Colonic mucosa (tissue), 4 donors: Measurements from ENCODE around the gene TTC9C. TPM values are rescaled to one million over a fixed set of nuclear protein-coding genes. Genes with fewer than 3 reads are reported as not detected.
A peak's percentile ranks its signal among the peaks of the same experiment; 100 is the strongest.

ENCODE experiments used
- DNase-seq: peaks from one replicate; pipeline ENCODE4 v3.0.0-alpha.2; 2020
- H3K27ac ChIP-seq: fragments of 200-600 bp; one replicate; pipeline ENCODE4 v1.8.0; 2021
- H3K27me3 ChIP-seq: fragments of 200-600 bp; one replicate; pipeline ENCODE4 v1.8.0; 2021
- H3K36me3 ChIP-seq: fragments of 200-600 bp; one replicate; pipeline ENCODE4 v1.8.0; 2021
- H3K4me1 ChIP-seq: fragments of 200-600 bp; one replicate; pipeline ENCODE4 v1.8.0; 2021; ENCODE audit warnings: mild to moderate bottlenecking
- H3K4me3 ChIP-seq: fragments of 200-600 bp; one replicate; pipeline ENCODE4 v1.8.0; 2021
- H3K9ac ChIP-seq, 2 donors: one replicate each; pipeline ENCODE4 v1.7.0; 2013; ENCODE audit warnings: control low read depth in 2 of 2, low read depth in 2 of 2, low read length in 2 of 2
- H3K9me3 ChIP-seq: fragments of 200-600 bp; one replicate; pipeline ENCODE4 v1.8.0; 2021
- intact Hi-C: fragments of 100-400 bp; cut with DNase I; formaldehyde crosslinking; loops from one replicate; pipeline ENCODE4 v1.14.1; 2022
- total RNA-seq, 2 donors: library from RNA; stranded (reverse); fragmentation: NEBNext Ultra II Directional in 1 of 2; extraction: Animal tissue kit (Norgen Biotek cat#: 25700) in 1 of 2; gene quantifications; one replicate each; pipeline ENCODE4 v1.2.1, GENCODE V29; 2021
- TF ChIP-seq, protein P1 (sequence below): fragments of 200-600 bp; IDR thresholded peaks from one replicate; pipeline ENCODE4 v1.8.0; 2022; ENCODE audit warnings: antibody characterized with exemption, mild to moderate bottlenecking
- donor health status: healthy.
- donor health status: DM: no; HTN: no; CAD: no.
- donor health status: DM: no; HTN: no; CAD: no.

The TTC9C gene
- total RNA-seq, 2 donors from 2014 or later: 34.2 to 39.8 TPM

DNA sequence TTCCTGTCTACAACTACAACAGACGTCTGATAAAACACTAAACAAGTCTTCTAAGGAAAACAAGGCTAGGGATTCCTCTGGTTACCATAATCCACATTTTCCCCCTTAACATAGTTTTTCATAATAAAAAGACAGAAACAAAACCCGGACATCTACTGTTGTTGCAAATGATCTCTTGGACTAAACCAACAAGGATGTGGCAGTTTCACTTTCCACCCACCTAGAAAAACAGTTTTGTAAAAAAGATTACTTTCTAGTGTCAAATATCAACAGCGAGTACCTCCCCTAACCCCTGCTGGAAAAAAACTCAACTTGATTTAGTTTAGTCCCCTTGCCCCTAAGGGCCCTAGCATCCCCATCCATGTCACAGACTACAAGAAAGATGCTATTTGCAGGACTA is 15.4 kb upstream of the TTC9C start:
- Histone ChIP-seq H3K36me3 (peaks cover 24% of the 10 kb centered on the region), H3K9me3 (no peaks in the 10 kb centered on the region), H3K4me1 (no peaks in the 10 kb centered on the region), H3K27me3 (no peaks in the 10 kb centered on the region), H3K9ac (peak overlapping the region in 1 of 2 donors; percentile 21), H3K4me3 (no peak overlapping the region), H3K27ac (peak overlapping the region; percentile 41)
- DNase-seq: no peak
- intact Hi-C loops: loop anchor here (5.0 to 10.0 kb wide), 2 partner anchors 52 to 109 kb away; partner anchors contain the start of gene POLR2G
- TF ChIP-seq, protein P1, sequence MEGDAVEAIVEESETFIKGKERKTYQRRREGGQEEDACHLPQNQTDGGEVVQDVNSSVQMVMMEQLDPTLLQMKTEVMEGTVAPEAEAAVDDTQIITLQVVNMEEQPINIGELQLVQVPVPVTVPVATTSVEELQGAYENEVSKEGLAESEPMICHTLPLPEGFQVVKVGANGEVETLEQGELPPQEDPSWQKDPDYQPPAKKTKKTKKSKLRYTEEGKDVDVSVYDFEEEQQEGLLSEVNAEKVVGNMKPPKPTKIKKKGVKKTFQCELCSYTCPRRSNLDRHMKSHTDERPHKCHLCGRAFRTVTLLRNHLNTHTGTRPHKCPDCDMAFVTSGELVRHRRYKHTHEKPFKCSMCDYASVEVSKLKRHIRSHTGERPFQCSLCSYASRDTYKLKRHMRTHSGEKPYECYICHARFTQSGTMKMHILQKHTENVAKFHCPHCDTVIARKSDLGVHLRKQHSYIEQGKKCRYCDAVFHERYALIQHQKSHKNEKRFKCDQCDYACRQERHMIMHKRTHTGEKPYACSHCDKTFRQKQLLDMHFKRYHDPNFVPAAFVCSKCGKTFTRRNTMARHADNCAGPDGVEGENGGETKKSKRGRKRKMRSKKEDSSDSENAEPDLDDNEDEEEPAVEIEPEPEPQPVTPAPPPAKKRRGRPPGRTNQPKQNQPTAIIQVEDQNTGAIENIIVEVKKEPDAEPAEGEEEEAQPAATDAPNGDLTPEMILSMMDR: no peak

DNA sequence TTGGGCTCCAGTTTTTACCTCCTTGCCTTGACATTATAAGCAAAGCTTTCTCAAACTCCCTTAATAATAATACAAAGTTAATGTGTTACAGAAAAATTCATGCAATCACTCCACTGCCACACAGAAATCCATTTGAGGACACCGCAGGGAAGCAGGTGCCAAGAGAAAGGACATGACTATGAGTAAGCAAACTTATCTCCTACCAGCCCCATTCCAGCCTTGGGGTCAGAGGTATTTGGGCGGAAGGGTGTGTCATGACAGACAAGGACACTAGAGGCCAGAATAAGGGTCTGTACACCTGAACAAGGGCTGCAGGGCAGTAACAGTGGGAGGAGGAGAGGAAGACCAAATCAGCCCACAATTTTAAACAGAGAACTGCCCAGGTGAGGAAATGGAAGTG is 14.9 kb upstream of the TTC9C start:
- intact Hi-C loops: loop anchor here (5.0 to 10.0 kb wide), 2 partner anchors 51 to 109 kb away; partner anchors contain the start of gene POLR2G

DNA sequence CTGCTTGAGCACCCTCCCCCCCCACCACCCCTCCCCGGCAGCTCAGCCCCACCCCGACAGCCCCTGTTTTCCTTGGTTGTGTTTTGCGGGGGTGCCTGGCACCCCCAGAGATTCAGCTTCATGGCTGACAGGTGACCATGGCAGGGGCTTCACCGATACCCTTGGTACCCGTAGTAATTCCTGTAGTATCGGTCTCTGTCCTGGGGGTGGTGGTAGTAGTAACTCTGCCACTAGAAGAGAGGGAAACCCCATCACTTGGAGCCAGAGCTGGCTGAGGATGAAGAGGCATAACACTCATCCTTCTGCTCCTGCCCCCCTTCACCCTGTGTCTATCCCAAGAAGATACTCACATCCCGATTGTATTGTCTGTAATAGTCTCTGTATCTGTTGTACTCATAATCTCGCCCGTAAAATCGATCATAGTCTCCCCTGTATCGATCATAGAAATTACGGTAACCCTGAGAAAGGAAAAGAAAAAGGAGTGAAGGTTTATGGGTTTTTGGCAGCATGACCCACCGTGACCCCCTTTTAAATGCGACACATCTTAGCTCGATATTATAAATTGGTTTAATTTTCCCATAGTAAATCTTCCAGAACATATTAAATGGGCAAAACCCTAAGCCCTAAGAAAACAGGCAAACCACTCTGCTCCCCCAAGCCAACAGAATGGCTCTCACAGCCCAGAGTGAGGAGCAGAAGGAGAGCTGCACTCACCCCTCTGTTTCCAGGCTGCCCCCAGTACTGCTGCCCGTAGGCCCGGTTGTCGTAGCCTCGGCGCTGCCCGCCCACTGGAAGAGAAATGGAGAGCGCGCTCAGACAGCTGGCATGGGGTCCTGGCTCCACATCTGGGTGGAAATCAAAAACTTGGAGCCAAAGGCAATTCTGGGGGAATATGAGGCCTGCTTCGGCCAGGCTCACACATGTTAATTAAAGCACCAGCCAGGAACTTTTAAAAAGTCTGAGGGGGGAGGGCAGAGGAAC is 12.8 kb upstream of the TTC9C start:
- DNase-seq: no peak
- intact Hi-C loops: loop anchor here (10.0 kb wide), 1 partner anchor 49 kb away; the partner anchor contains the start of gene POLR2G
- Histone ChIP-seq H3K27me3 (no peaks in the 10 kb centered on the region), H3K27ac (no peak overlapping the region), H3K9ac (peak overlapping the region in 1 of 2 donors; percentile 26), H3K4me1 (no peaks in the 10 kb centered on the region), H3K4me3 (no peak overlapping the region), H3K36me3 (peaks cover 25% of the 10 kb centered on the region), H3K9me3 (no peaks in the 10 kb centered on the region)
- TF ChIP-seq, protein P1: no peak

More for the DNA sequence above, 14.9 kb upstream of the TTC9C start:
- no peak overlapping the region for H3K4me3 ChIP-seq
- H3K9me3 ChIP-seq: no peaks in the 10 kb centered on the region
- H3K9ac ChIP-seq: peak overlapping the region in 1 of 2 donors; percentile 51
- H3K4me1 ChIP-seq: no peaks in the 10 kb centered on the region
- TF ChIP-seq, protein P1: no peak
- peak; percentile 63 for DNase-seq
- no peaks in the 10 kb centered on the region for H3K27me3 ChIP-seq
- peaks cover 25% of the 10 kb centered on the region for H3K36me3 ChIP-seq
- H3K27ac ChIP-seq: peak overlapping the region; percentile 41

DNA sequence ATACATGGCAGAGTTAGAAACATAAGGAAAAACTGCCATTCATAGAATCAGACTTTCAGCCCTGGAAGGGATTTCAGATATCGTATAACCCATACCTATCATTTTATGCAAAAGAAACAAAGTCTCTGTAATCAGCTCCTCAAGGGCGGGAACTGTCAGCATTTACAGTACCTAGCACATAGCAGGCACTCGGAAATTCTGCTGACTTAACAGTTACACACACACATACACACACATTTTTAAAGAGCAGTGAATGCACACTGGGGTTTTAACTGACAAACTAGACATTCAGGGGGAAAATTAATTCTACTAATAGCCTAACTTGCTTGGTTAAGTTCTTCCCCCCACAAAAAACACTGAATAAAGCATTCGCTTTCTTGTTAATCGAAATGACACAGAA is 12.1 kb upstream of the TTC9C start:
- Histone ChIP-seq H3K27ac (no peak overlapping the region), H3K27me3 (no peaks in the 10 kb centered on the region), H3K36me3 (peaks cover 29% of the 10 kb centered on the region), H3K9ac (no peak overlapping the region), H3K4me3 (no peak overlapping the region), H3K4me1 (no peaks in the 10 kb centered on the region), H3K9me3 (no peaks in the 10 kb centered on the region)
- DNase-seq: no peak
- TF ChIP-seq, protein P1: no peak
- intact Hi-C loops: loop anchor here (10.0 kb wide), 1 partner anchor 49 kb away; the partner anchor contains the start of gene POLR2G

DNA sequence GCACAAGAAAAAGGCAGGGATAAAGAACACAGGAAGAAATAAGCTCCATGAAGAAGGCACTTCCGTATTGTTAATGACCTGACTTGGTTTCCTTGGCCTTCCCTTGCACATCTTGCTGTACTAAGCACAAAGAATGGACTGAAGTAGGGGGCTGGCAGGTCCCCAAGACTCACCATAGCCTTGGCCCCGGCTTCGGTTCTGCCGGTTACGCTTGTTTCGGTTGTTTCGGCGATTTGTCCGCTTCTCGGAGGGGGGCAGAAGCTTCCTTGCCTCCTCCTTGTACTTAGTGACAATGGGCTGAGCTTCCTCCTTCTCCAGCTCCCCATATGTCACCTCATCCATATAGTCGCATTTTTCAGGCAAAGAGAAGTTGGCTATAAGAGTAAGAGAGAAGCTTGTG is 11.5 kb upstream of the TTC9C start:
- no peak overlapping the region for H3K27ac ChIP-seq

More for the DNA sequence above, 11.5 kb upstream of the TTC9C start:
- H3K9ac ChIP-seq: no peak overlapping the region
- no peaks in the 10 kb centered on the region for H3K4me1 ChIP-seq
- peaks cover 35% of the 10 kb centered on the region for H3K36me3 ChIP-seq
- TF ChIP-seq, protein P1: no peak
- intact Hi-C loops: loop anchor here (10.0 kb wide), 1 partner anchor 48 kb away; the partner anchor contains the start of gene POLR2G
- H3K9me3 ChIP-seq: no peaks in the 10 kb centered on the region
- H3K4me3 ChIP-seq: no peak overlapping the region
- no peaks in the 10 kb centered on the region for H3K27me3 ChIP-seq
- no peak for DNase-seq
